ENCODE results near the gene SCAMP1.
A peak's percentile ranks its signal among the peaks of the same experiment; 100 is the strongest.

The SCAMP1 gene

GRCh38 chr5:78518365-78519197 is 158.2 kb downstream of the SCAMP1 start:
- peak; percentile 67 for DNase-seq

- DNase-seq, result no peak
Measured at GRCh38 chr5:78519198-78519941, 159.0 kb downstream of the SCAMP1 start.

DNA sequence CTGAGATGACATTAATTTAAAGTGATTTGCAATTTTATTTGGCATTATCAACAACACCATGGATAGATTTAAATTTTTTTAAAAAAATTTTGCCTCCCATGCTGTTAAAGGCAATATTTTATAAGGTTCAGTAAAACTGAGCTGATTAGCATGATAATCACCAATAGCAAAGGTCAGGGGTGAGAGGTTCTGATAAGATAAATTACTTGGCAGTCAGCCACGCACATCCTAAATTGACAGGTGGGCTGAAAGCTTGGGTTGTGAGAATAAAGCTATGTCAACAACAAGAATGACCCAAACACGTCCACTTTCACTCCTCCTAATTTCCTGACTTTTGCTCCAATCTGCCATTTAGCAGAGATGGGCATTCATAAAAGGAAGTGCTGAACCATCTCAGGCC is 161.0 kb downstream of the SCAMP1 start:
- DNase-seq, result no peak

DNA sequence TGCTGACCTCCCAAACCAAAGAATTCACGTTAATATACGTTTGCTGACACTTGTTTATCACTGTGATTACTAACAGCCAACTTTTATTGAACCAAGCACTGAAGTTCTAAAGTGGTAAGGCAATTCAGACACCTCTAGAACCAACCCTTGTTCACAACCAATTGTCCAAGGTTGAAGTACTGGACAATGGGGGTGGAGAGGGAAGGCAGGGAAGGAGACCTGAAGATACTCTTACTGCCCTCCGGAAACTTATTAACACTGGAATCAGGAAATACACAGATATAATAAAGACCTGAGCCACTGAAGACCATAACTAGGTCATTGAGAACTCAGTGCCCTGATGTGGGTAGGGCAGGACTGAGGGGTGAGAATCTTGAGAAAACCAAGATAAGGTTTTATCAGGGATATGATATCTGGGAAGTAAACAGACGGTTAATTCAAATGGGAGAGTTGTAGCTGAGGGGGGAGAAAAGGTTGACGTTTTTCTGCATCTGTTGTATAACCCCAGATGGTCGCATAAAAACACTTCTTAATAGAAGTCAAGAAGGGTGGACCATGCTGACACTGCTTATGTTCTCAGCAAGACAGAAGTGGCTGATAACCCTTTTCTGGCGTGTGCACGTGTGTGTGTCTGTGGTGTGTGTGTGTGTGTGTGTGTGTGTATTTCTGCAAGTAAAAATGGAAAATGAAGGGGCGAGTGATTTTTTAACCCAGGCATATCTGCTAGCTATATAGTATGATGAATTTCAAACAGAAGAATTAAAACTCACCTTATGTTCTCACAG is 162.3 kb downstream of the SCAMP1 start:
- no peak for DNase-seq

DNA sequence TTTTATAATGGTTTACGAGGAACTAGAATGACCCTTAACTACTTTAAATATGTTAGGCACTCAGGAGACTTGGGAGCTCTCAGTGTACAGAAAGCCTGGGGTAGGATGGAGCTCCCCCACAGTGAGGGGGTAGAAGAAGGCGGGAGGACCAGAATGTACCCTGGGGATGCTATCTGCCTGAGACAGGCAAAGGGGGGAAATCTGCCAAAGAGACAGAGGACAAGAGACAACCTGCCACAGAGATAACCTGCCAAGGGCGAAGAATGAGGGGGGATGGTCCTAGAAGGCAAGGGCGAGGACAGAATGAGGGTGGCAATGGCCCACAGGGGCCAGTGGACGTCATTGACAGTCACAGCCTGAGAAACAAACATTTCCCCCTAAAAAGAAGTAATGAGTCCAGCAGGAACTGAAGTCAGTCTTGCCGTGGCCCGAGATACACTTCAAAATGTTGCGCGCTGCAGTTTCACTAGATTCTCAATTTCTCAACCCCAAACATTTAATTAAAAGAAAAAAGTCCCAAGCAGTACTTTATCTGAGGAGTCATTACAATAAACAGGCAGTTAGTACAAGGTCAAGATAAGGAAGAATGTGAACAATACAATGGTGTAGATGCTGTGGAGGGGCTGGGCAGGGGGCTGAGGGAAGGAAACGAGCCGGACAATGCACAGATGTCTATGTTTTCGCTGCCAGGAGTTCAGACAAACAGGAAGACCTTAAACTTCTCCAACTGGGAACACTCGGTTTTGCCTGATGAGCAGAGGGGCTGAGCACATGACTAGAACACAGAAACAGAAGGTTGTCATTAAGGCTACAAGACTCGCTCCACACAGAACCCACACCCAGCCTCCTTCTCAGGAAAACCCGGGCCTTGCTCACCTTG is 163.1 kb downstream of the SCAMP1 start:
- no peak for DNase-seq

GRCh38 chr5:78526049-78526525 is 165.7 kb downstream of the SCAMP1 start:
- DNase-seq, result peak; percentile 15

DNA sequence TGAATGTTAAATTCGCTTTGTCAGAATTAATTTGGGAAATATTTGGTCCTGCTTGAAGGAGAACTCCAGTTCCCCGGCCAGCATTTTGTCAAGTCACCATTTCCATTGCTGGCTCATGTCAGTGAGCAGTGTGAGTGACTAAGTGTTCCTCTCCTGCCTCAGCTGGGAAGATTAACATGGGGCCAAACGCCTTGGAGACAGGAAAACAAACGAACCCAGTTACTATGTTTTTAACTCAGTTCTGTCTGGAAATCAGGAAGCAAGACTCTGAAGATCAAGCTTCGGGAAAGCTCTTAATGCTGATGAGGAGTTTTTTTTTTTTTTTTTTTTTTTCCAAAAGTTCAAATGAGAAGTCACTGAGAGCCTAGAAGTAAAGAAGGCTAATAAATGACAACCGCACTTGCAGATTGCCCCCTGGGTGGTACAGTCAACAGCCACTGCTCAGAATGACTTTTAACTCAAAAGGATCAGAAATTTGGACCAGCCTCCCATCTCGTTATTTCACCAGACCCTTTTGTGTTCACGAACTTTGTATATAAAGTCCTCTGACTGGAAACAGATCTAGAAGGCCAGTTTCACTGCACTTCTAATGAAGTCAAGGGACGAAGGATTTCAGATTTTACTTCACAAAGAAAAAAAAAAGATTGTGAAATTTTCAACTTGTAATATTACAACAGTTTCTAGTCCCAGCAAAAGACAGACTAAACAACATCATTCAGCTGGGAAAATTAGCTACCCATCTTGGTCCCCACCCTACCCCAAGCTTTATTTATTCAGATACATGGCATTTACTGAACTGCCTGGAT is 166.8 kb downstream of the SCAMP1 start:
- peak; percentile 79 for DNase-seq

DNA sequence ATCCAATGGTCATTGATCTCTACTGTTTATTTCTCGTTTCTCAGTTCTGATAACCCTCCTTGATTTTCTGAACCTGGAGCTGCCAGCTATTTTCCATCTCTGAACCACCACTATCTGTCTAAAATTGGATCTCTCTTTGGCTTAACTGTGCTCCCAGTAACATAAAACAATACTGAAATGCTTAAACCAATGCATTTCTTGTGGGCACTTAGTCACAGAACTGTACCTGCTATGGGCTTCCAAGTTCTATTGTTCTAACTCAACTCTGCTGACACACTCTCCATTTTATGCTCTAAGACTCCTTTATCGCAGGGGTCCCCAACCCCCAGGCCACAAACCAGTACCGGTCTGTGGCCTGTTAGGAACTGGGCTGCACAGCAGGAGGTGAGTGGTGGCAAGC is 167.5 kb downstream of the SCAMP1 start:
- no peak for DNase-seq

All from kidney glomerular epithelial cell (primary cell).